ENCODE data around the gene ICE1. TPM values are rescaled to one million over a fixed set of nuclear protein-coding genes. Genes with fewer than 3 reads are reported as not detected.

The ICE1 gene
- total RNA-seq, 2 donors from 2014 or later, result 36.9 to 40.5 TPM

DNA sequence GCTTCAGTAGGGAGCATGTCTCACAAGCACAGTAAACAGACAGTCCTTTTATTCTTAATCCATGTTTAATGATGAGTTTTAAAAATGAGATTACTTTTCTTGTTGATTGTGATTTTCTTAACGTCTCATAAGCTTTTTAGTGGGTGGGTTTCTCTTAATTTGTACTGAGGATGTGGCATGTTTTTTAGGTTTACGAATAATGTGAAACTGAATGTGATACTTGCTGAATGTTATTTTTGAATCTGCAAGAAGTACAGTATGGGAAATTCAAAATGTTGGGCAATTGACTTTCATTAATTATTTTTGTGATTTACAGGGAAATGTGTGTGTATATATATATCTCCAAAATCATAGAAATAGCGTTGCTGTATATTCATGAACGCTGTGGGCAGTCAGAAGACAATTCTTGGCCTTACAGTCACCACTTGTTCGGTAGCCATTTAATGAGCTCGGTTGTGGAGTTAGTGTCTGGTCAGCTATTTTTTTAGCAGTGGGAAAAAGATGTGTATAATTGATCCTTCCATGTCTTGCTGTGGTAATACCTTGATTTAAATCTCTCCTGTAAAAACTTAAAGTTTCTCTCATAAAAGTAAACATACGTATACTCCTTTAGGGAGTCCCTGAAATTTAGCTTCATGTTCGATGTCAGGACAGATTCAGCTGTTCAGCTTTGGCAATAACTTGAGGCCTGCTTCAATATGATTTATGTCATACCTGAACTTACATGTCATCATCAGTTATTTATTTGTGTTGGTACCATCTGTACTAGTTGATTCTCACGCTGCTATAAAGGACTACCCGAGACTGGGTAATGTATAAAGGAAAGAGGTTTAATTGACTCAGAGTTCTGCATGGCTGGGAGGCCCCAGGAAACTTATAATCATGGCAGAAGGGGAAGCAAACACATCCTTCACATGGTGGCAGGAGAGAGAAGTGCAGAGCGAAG lies 15.0 kb downstream of the ICE1 start:
- H3K9ac ChIP-seq (ENCODE audit: extremely low read depth, low read length, poor library complexity, severe bottlenecking), result no peak overlapping the region
- no peaks in the 10 kb centered on the region for H3K9me3 ChIP-seq (ENCODE audit: control insufficient read depth, low read length)
- H3K4me1 Mint-ChIP-seq, result peaks cover 2% of the 10 kb centered on the region
- no peaks in the 10 kb centered on the region for H3K4me1 ChIP-seq (ENCODE audit: control insufficient read depth, insufficient read depth, low read length)
- no peak overlapping the region for H3K4me3 ChIP-seq (ENCODE audit: low read length)
- H3K36me3 ChIP-seq (ENCODE audit: control insufficient read depth, insufficient read depth, low read length), result peaks cover 37% of the 10 kb centered on the region
- no peaks in the 10 kb centered on the region for H3K9me3 Mint-ChIP-seq
- DNase-seq, result no peak
- no peaks in the 10 kb centered on the region for H3K27me3 Mint-ChIP-seq (ENCODE audit: insufficient read depth)
- H3K4me3 Mint-ChIP-seq, result no peak overlapping the region
- TF ChIP-seq, protein P1, sequence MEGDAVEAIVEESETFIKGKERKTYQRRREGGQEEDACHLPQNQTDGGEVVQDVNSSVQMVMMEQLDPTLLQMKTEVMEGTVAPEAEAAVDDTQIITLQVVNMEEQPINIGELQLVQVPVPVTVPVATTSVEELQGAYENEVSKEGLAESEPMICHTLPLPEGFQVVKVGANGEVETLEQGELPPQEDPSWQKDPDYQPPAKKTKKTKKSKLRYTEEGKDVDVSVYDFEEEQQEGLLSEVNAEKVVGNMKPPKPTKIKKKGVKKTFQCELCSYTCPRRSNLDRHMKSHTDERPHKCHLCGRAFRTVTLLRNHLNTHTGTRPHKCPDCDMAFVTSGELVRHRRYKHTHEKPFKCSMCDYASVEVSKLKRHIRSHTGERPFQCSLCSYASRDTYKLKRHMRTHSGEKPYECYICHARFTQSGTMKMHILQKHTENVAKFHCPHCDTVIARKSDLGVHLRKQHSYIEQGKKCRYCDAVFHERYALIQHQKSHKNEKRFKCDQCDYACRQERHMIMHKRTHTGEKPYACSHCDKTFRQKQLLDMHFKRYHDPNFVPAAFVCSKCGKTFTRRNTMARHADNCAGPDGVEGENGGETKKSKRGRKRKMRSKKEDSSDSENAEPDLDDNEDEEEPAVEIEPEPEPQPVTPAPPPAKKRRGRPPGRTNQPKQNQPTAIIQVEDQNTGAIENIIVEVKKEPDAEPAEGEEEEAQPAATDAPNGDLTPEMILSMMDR (conservative IDR thresholded peaks at IDR 0.05), result no peak
- no peak overlapping the region for H3K27ac Mint-ChIP-seq
- no peak overlapping the region for H3K27ac ChIP-seq (ENCODE audit: low read depth, low read length)
- H3K27me3 ChIP-seq (ENCODE audit: control insufficient read depth, insufficient read depth, low read length, poor library complexity, severe bottlenecking), result no peaks in the 10 kb centered on the region
- H3K36me3 Mint-ChIP-seq (ENCODE audit: low read depth), result peaks cover 18% of the 10 kb centered on the region
- 89 to 90% methylated on average over 6 to 11 of the region's 11 CpGs for WGBS, 2 experiments (ENCODE audit: insufficient coverage in 1 of 2, insufficient read length in 1 of 2)

DNA sequence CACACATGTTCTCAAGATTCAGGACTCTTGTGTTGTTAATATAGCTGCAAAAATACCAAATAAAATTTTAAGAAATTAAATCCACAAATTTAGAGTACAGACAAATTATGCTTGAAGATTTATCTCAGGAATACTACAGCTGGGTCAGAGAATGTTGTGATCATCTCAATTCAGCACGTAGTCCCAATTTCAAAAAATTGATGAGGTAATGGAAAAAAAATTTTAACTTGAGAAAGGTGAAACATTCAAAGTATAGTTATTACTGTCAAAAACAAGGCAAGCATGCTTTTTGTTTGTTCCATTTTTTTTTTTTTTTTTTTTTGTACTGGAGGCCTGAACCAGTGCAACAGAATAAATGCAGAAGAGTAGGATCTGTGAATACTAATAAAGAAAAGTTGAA lies 29.4 kb downstream of the ICE1 start:
- H3K36me3 Mint-ChIP-seq (ENCODE audit: low read depth), result peaks cover 45% of the 10 kb centered on the region

DNA sequence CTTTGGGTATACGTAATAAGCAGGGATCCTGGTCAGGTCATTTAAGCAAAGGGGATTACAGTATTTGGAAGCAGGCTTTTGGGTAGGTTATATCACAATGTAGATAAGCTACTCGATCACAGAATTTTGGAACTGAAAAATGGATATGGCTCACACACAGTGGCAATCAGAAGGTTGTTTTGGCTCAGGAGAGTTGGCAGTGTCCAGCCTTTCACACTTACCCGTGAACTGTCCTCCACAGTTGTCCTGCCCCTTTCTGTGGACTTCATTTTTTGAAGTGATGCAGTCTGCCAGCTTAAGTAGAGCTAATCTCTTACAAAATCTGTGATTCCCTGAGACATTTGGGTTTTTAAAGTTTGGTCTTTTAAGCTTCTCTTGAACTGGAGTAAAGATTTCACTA lies 30.7 kb downstream of the ICE1 start:
- Histone ChIP-seq H3K4me3 (ENCODE audit: low read length) (no peak overlapping the region), H3K9ac (ENCODE audit: extremely low read depth, low read length, poor library complexity, severe bottlenecking) (no peak overlapping the region), H3K9me3 (ENCODE audit: control insufficient read depth, low read length) (no peaks in the 10 kb centered on the region), H3K27me3 (ENCODE audit: control insufficient read depth, insufficient read depth, low read length, poor library complexity, severe bottlenecking) (no peaks in the 10 kb centered on the region), H3K27ac (ENCODE audit: low read depth, low read length) (no peak overlapping the region), H3K4me1 (ENCODE audit: control insufficient read depth, insufficient read depth, low read length) (no peaks in the 10 kb centered on the region), H3K36me3 (ENCODE audit: control insufficient read depth, insufficient read depth, low read length) (peaks cover 94% of the 10 kb centered on the region)
- 95 to 96% methylated on average over 2 to 3 of the region's 3 CpGs for WGBS, 2 experiments (ENCODE audit: insufficient coverage in 1 of 2, insufficient read length in 1 of 2)
- no peaks in the 10 kb centered on the region for H3K4me1 Mint-ChIP-seq
- no peaks in the 10 kb centered on the region for H3K9me3 Mint-ChIP-seq
- H3K27ac Mint-ChIP-seq, result peak overlapping the region; percentile 22
- H3K4me3 Mint-ChIP-seq, result no peak overlapping the region
- peaks cover 50% of the 10 kb centered on the region for H3K36me3 Mint-ChIP-seq (ENCODE audit: low read depth)
- no peak for DNase-seq
- TF ChIP-seq, protein P1 (conservative IDR thresholded peaks at IDR 0.05), result no peak
- no peaks in the 10 kb centered on the region for H3K27me3 Mint-ChIP-seq (ENCODE audit: insufficient read depth)

More for the DNA sequence above, 29.4 kb downstream of the ICE1 start:
- DNase-seq, result no peak
- 93 to 100% methylated on average over 1 of the region's 1 CpG for WGBS, 2 experiments (ENCODE audit: insufficient coverage in 1 of 2, insufficient read length in 1 of 2)
- no peaks in the 10 kb centered on the region for H3K9me3 Mint-ChIP-seq
- H3K36me3 ChIP-seq (ENCODE audit: control insufficient read depth, insufficient read depth, low read length), result peaks cover 93% of the 10 kb centered on the region
- H3K27me3 Mint-ChIP-seq (ENCODE audit: insufficient read depth), result no peaks in the 10 kb centered on the region
- H3K27ac Mint-ChIP-seq, result no peak overlapping the region
- H3K4me1 ChIP-seq (ENCODE audit: control insufficient read depth, insufficient read depth, low read length), result no peaks in the 10 kb centered on the region
- no peaks in the 10 kb centered on the region for H3K4me1 Mint-ChIP-seq
- H3K4me3 ChIP-seq (ENCODE audit: low read length), result no peak overlapping the region
- H3K9me3 ChIP-seq (ENCODE audit: control insufficient read depth, low read length), result no peaks in the 10 kb centered on the region
- no peaks in the 10 kb centered on the region for H3K27me3 ChIP-seq (ENCODE audit: control insufficient read depth, insufficient read depth, low read length, poor library complexity, severe bottlenecking)
- no peak overlapping the region for H3K27ac ChIP-seq (ENCODE audit: low read depth, low read length)
- TF ChIP-seq, protein P1 (conservative IDR thresholded peaks at IDR 0.05), result no peak
- H3K4me3 Mint-ChIP-seq, result no peak overlapping the region
- H3K9ac ChIP-seq (ENCODE audit: extremely low read depth, low read length, poor library complexity, severe bottlenecking), result no peak overlapping the region
